Thoracic aorta (tissue), 2 donors: ENCODE data around the gene GKN1. TPM values are rescaled to one million over a fixed set of nuclear protein-coding genes. Genes with fewer than 3 reads are reported as not detected.

Experiments used
- ATAC-seq: fragments of 150-250 bp; one replicate; pipeline ENCODE4 v1.8.0; 2017; ENCODE audit warnings: low read depth; ENCODE audit not compliant: insufficient number of reproducible peaks, low FRiP score
- DNase-seq: peaks from one replicate; pipeline ENCODE4 v3.0.0-alpha.2; 2020; ENCODE audit warnings: low spot score
- H3K27ac ChIP-seq, 2 donors: fragments of 200-600 bp; sonication (generic); 1 replicate in 1 of 2; 2 replicates in 1 of 2; pipeline ENCODE4 v1.5.1; 2016; ENCODE audit warnings: mild to moderate bottlenecking in 2 of 2, moderate library complexity in 2 of 2
- H3K27me3 ChIP-seq: fragments of 200-600 bp; sonication (generic); replicated peaks from 2 replicates; pipeline ENCODE4 v1.6.0; 2016; ENCODE audit warnings: mild to moderate bottlenecking; ENCODE audit not compliant: insufficient read depth
- H3K36me3 ChIP-seq: fragments of 200-600 bp; sonication (generic); one replicate; pipeline ENCODE4 v1.5.1; 2016
- H3K4me1 ChIP-seq, 2 donors: fragments of 200-600 bp; sonication (generic); 1 replicate in 1 of 2; 2 replicates in 1 of 2; pipeline versions ENCODE4 v1.5.1 to v1.6.0; 2016; ENCODE audit warnings: low read depth in 2 of 2, mild to moderate bottlenecking in 1 of 2; ENCODE audit not compliant: control insufficient read depth in 1 of 2
- H3K4me3 ChIP-seq: fragments of 200-600 bp; sonication (generic); 2 replicates; pipeline ENCODE4 v1.5.1; 2016; ENCODE audit warnings: mild to moderate bottlenecking
- H3K9me3 ChIP-seq: fragments of 200-600 bp; sonication (generic); 2 replicates; pipeline ENCODE4 v1.5.1; 2016
- CTCF ChIP-seq: fragments of 200-600 bp; sonication (generic); IDR thresholded peaks from one replicate; pipeline ENCODE4 v1.5.1; 2019; ENCODE audit warnings: antibody characterized with exemption
- total RNA-seq, 2 donors: library from RNA; depleted of rRNA; stranded (reverse); fragments of >200 nt; gene quantifications; one replicate each; pipeline versions ENCODE4 v1.1.0 to v1.2.3, GENCODE V29; 2016

The GKN1 gene
- total RNA-seq, 2 donors from 2014 or later, result 20.7 TPM; not detected in 1

- ATAC-seq, result no peak
Observed at GRCh38 chr2:69011611-69012157, 37.2 kb downstream of the GKN1 start.

DNA sequence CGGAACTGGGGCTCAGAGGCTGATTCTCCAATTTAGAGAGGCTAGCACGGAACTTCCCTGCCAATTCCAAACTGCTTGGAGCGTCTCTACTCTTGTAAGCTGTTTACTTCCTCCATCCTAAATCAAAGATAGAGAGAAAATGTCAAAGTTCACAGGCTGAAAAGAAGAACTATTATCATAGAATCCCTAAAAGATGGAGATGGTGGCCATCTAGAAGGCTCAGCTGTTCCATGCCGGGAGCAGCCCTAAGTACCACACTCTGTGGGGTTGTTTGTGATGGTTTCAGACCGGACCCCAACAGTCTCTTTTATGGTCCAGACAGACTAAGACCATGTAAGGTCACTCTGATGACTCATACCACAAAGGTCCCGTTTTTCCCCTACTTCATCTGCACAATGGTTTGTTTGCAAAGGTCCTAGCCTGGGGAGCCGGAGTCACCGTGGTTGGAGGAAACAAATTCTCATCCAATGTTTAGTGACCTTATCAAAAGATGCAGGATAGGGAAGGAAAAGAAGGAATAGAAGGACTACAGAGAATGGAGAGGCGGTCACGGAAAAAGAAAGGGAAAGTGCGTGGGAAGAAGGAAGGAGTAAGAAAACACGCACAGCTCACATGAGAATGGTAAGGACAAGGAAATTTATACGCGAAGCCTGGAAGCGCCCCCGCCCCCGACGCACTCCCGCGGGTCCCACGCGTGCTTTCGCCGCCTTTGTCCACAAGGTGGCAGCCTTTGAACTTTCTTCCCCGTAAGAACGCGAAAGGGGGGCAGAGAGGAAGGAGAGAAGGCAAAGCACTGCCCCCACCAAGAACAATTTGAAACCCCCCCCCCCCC lies 38.1 kb downstream of the GKN1 start:
- peak overlapping the region; percentile 97 for H3K4me3 ChIP-seq
- no peak for DNase-seq
- TF ChIP-seq CTCF, result peak; percentile 88

More at GRCh38 chr2:69011611-69012157, 37.2 kb downstream of the GKN1 start:
- no peak for TF ChIP-seq CTCF
- peaks cover 3 to 7% of the 10 kb centered on the region in 2 donors for H3K4me1 ChIP-seq
- H3K27ac ChIP-seq, result no peak overlapping the region
- H3K27me3 ChIP-seq, result no peaks in the 10 kb centered on the region
- H3K4me3 ChIP-seq, result no peak overlapping the region
- DNase-seq, result no peak
- no peaks in the 10 kb centered on the region for H3K36me3 ChIP-seq
- no peaks in the 10 kb centered on the region for H3K9me3 ChIP-seq

GRCh38 chr2:69013142-69013839 lies 38.9 kb downstream of the GKN1 start, which contains the start of gene ANTXR1:
ANTXR1 (plus strand) TSS chr2:69013179; CDS start chr2:69013500, 321 bp downstream.
- Histone ChIP-seq H3K9me3 (no peaks in the 10 kb centered on the region), H3K4me1 (peaks cover 3 to 21% of the 10 kb centered on the region in 2 donors), H3K27ac (peak within 1 kb of the TSS; percentile 87 to 88), H3K4me3 (peak within 1 kb of the TSS; percentile 97), H3K27me3 (no peaks in the 10 kb centered on the region), H3K36me3 (no peaks in the 10 kb centered on the region)
- TF ChIP-seq CTCF, result no peak
- ATAC-seq (peak; percentile 62), DNase-seq (no peak)

More for the DNA sequence above, 38.1 kb downstream of the GKN1 start:
- H3K27ac ChIP-seq, result peak overlapping the region; percentile 87 to 88
- peak; percentile 62 for ATAC-seq
- H3K9me3 ChIP-seq, result no peaks in the 10 kb centered on the region
- H3K36me3 ChIP-seq, result no peaks in the 10 kb centered on the region
- H3K27me3 ChIP-seq, result no peaks in the 10 kb centered on the region
- H3K4me1 ChIP-seq, result peaks cover 3 to 13% of the 10 kb centered on the region in 2 donors

- Histone ChIP-seq H3K9me3 (no peaks in the 10 kb centered on the region), H3K27ac (peak overlapping the region; percentile 87 to 88), H3K27me3 (no peaks in the 10 kb centered on the region), H3K36me3 (no peaks in the 10 kb centered on the region), H3K4me3 (peak overlapping the region; percentile 97), H3K4me1 (peaks cover 3 to 29% of the 10 kb centered on the region in 2 donors)
- DNase-seq (no peak), ATAC-seq (no peak)
- TF ChIP-seq CTCF, result no peak
Observed at GRCh38 chr2:69013840-69014821, 39.7 kb downstream of the GKN1 start.
